ENCODE measurements around the gene RAB17. TPM values are rescaled to one million over a fixed set of nuclear protein-coding genes. Genes with fewer than 3 reads are reported as not detected.

Gene RAB17
- total and polyA plus RNA-seq, 2 of the 4 experiments (the other 2 are of a cell fraction), result 0.41 TPM; not detected in 1

DNA sequence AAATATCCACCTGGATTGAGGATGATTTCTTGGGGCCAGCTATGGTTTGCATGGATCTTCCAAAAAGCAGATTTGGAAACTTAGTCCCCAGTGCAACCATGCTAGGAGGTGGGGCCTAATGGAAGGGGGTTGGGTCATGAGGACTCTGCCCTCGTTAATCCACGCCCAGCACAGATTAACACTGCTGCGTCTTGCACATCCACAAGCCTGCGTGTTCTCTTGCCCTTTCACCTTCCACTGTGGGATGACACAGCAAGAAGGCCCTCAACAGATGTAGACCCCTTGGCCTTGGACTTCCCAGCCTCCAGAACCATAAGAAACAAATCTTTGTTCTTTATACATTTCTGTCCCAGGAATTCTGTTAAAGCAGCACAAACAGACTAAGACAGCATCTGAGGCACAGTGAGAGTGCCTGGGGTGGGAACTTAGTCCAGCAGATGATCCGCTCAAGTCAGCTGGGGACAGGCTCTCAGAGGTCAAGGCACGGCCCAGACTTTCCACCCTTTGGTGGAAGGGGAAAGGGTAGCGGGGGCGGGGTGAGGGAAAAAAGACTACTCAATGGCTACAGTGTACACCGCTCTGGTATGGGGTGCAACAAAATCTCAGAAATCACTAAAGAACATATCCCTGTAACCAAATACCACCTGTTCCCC, 2.4 kb downstream of the RAB17 start:
- no peak overlapping the region for H3K18ac ChIP-seq (ENCODE audit: low read depth, low read length)
- H3K56ac ChIP-seq (ENCODE audit: extremely low read depth, insufficient read depth, low read length), result no peak overlapping the region
- no peak overlapping the region for H2BK5ac ChIP-seq (ENCODE audit: low read depth, low read length, poor library complexity, severe bottlenecking)
- no peaks in the 10 kb centered on the region for H3K36me3 ChIP-seq (ENCODE audit: control insufficient read depth, insufficient read depth, low read length)
- peaks cover 4% of the 10 kb centered on the region; the same call in 1 of the 2 replicates for H3K4me1 ChIP-seq (ENCODE audit: control insufficient read depth, insufficient read depth, low read length)
- no peak for TF ChIP-seq MXI1 (IDR thresholded peaks at IDR 0.05; ENCODE audit: borderline replicate concordance, low read depth, low read length)
- TF ChIP-seq POLR2A (IDR thresholded peaks at IDR 0.05; ENCODE audit: low read depth, low read length), result no peak
- no peak for TF ChIP-seq RCOR1 (IDR thresholded peaks at IDR 0.05; ENCODE audit: insufficient replicate concordance, low read length)
- TF ChIP-seq MAZ (IDR thresholded peaks at IDR 0.05; ENCODE audit: borderline replicate concordance, low read depth, low read length), result no peak
- TF ChIP-seq BHLHE40 (IDR thresholded peaks at IDR 0.05; ENCODE audit: low read depth, low read length), result no peak
- no peak for TF ChIP-seq RFX5 (IDR thresholded peaks at IDR 0.05; ENCODE audit: low read depth, low read length)
- TF ChIP-seq FOS (IDR thresholded peaks at IDR 0.05; ENCODE audit: low read depth, low read length), result no peak
- TF ChIP-seq, protein P1, sequence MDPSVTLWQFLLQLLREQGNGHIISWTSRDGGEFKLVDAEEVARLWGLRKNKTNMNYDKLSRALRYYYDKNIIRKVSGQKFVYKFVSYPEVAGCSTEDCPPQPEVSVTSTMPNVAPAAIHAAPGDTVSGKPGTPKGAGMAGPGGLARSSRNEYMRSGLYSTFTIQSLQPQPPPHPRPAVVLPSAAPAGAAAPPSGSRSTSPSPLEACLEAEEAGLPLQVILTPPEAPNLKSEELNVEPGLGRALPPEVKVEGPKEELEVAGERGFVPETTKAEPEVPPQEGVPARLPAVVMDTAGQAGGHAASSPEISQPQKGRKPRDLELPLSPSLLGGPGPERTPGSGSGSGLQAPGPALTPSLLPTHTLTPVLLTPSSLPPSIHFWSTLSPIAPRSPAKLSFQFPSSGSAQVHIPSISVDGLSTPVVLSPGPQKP (IDR thresholded peaks at IDR 0.05; ENCODE audit: borderline replicate concordance, low read depth, low read length), result no peak
- no peak for TF ChIP-seq SMC3 (IDR thresholded peaks at IDR 0.05; ENCODE audit: low read depth, low read length)
- H4K91ac ChIP-seq (ENCODE audit: insufficient read depth, low read depth, low read length), result no peak overlapping the region
- dilution Hi-C loops (cut with HindIII; ENCODE audit: low sequenced_read_pairs, unreplicated experiment), result no loop called here
- H3K9me3 ChIP-seq (ENCODE audit: control insufficient read depth, insufficient read depth, low read length), result peaks cover 3% of the 10 kb centered on the region; the same call in 1 of the 2 replicates
- ChIA-PET POLR2A (ENCODE audit: unreplicated experiment) (no interaction called here), CTCF (interaction anchor here (0.6 kb wide), 1 partner anchor 148 kb away, joined by 6 read pairs; no protein-coding TSS in a partner anchor)
- DNase-seq (no peak), ATAC-seq (ENCODE audit: low read depth) (no peak)
- no peak overlapping the region for H2BK120ac ChIP-seq (ENCODE audit: low read depth, low read length)
- H3K9me1 ChIP-seq (ENCODE audit: insufficient read depth, low read length), result 0 out of 2 replicates have a peak, but pooled peaks cover 3% of the 10 kb centered on the region
- no peaks in the 10 kb centered on the region for H4K20me1 ChIP-seq (ENCODE audit: insufficient read depth, low read length)
- no peaks in the 10 kb centered on the region for H3K79me1 ChIP-seq (ENCODE audit: low read depth in 1 of 2, low read length in 2 of 2)
- BruUV-seq (replicated peaks), result no TSS peak
- in situ Hi-C loops (cut with MboI; ENCODE audit: low sequenced_read_pairs), result no loop called here
- H4K8ac ChIP-seq (ENCODE audit: low read depth in 2 of 2, low read length in 2 of 2), result no peak overlapping the region
- no peak overlapping the region for H4K5ac ChIP-seq (ENCODE audit: low read depth, low read length)
- H3K4ac ChIP-seq (ENCODE audit: low read depth, low read length), result no peak overlapping the region
- H3K4me2 ChIP-seq (ENCODE audit: low read depth, low read length), result no peak overlapping the region
- WGBS, 2 experiments (ENCODE audit: extremely low coverage in 2 of 2, insufficient read length in 1 of 2), result 92% methylated on average over 4 of the region's 9 CpGs; no CpG with 5 or more reads in 1 of the 2 experiments
- H3K14ac ChIP-seq (replicated peaks; ENCODE audit: low read depth, low read length), result no peak overlapping the region
- H2BK20ac ChIP-seq (ENCODE audit: low read depth, low read length), result no peak overlapping the region
- no peak overlapping the region for H3K9ac ChIP-seq (ENCODE audit: low read depth, low read length)
- H3K23ac ChIP-seq (ENCODE audit: low read depth, low read length), result no peak overlapping the region
- H2AK5ac ChIP-seq (ENCODE audit: low read depth, low read length), result no peak overlapping the region
- no peaks in the 10 kb centered on the region for H3K27me3 ChIP-seq (ENCODE audit: control insufficient read depth, insufficient read depth, low read length)
- intact Hi-C loops (cut with micrococcal nuclease), result no loop called here
- no peak overlapping the region for H2AK9ac ChIP-seq (replicated peaks; ENCODE audit: low read depth, low read length, poor library complexity)
- no peak overlapping the region for H3K4me3 ChIP-seq (ENCODE audit: insufficient read depth, low read depth, low read length)
- no peak overlapping the region for H2BK15ac ChIP-seq (ENCODE audit: low read depth, low read length)
- H3K27ac ChIP-seq (ENCODE audit: insufficient read depth, low read length), result no peak overlapping the region
- no peak overlapping the region for H2AFZ ChIP-seq (replicated peaks; ENCODE audit: low read length, poor library complexity)

All from IMR-90 (cell line).